Endodermal cell (in vitro differentiated cells): ENCODE data around the gene FYN. TPM values are rescaled to one million over a fixed set of nuclear protein-coding genes. Genes with fewer than 3 reads are reported as not detected.

ENCODE experiments used
- DNase-seq: peaks from one replicate; pipeline ENCODE4 v3.0.0-alpha.2; 2017
- H3K27ac ChIP-seq: 2 replicates; pipeline ENCODE4 v1.5.1; 2013; ENCODE audit warnings: mild to moderate bottlenecking, low read depth, low read length, moderate library complexity
- H3K27me3 ChIP-seq: 2 replicates; pipeline ENCODE4 v1.6.1; 2013; ENCODE audit warnings: mild to moderate bottlenecking, low read length, moderate library complexity; ENCODE audit not compliant: insufficient read depth, control insufficient read depth, poor library complexity, severe bottlenecking
- H3K36me3 ChIP-seq: 2 replicates; pipeline ENCODE4 v1.7.0; 2013; ENCODE audit warnings: mild to moderate bottlenecking, low read length, moderate library complexity; ENCODE audit not compliant: control insufficient read depth, insufficient read depth
- H3K4me1 ChIP-seq: one replicate; pipeline ENCODE4 v1.7.0; 2013; ENCODE audit warnings: low read length; ENCODE audit not compliant: control insufficient read depth, insufficient read depth
- H3K4me3 ChIP-seq: 2 replicates; pipeline ENCODE4 v1.5.1; 2013; ENCODE audit warnings: mild to moderate bottlenecking, low read length, moderate library complexity
- H3K9ac ChIP-seq: 2 replicates; pipeline ENCODE4 v1.6.1; 2013; ENCODE audit warnings: mild to moderate bottlenecking, low read length, moderate library complexity; ENCODE audit not compliant: poor library complexity, severe bottlenecking; ENCODE audit errors: extremely low read depth
- H3K9me3 ChIP-seq: 2 replicates; pipeline ENCODE4 v1.6.1; 2013; ENCODE audit warnings: mild to moderate bottlenecking, low read length, moderate library complexity; ENCODE audit not compliant: control insufficient read depth
- H3K27ac Mint-ChIP-seq: 2 replicates; pipeline ENCODE4 v1.8.0; 2020; ENCODE audit warnings: mixed read lengths
- H3K27me3 Mint-ChIP-seq: 2 replicates; pipeline ENCODE4 v1.8.0; 2021; ENCODE audit warnings: mild to moderate bottlenecking, mixed read lengths; ENCODE audit not compliant: insufficient read depth
- H3K36me3 Mint-ChIP-seq: 2 replicates; pipeline ENCODE4 v1.8.0; 2020; ENCODE audit warnings: low read depth, mixed read lengths
- H3K4me1 Mint-ChIP-seq: 2 replicates; pipeline ENCODE4 v1.8.0; 2020; ENCODE audit warnings: mixed read lengths
- H3K4me3 Mint-ChIP-seq: 2 replicates; pipeline ENCODE4 v1.8.0; 2020; ENCODE audit warnings: mild to moderate bottlenecking, moderate library complexity, mixed read lengths
- H3K9me3 Mint-ChIP-seq: 2 replicates; pipeline ENCODE4 v1.8.0; 2020; ENCODE audit warnings: mild to moderate bottlenecking, mixed read lengths
- WGBS, 2 experiments: methylation state at CpG; one replicate each; pipeline versions ENCODE4 v1.1.5 to v1.1.7; 2013; ENCODE audit warnings: missing lambda C conversion rate in 2 of 2, mixed read lengths in 1 of 2; ENCODE audit not compliant: insufficient coverage in 1 of 2, insufficient read length in 1 of 2; 5-methylcytosine and 5-hydroxymethylcytosine counted together
- total RNA-seq, 2 donors: library from RNA; stranded (reverse); fragmentation: NEBNext Ultra II Directional in 1 of 2; extraction: Animal tissue kit (Norgen Biotek cat#: 25700) in 1 of 2; gene quantifications; 2 replicates in 1 of 2; 3 replicates in 1 of 2; pipeline ENCODE4 v1.2.1, GENCODE V29; 2021
- TF ChIP-seq, protein P1 (sequence below): fragments of 200-600 bp; sonication (generic); conservative IDR thresholded peaks from 2 replicates; pipeline ENCODE4 v1.5.0; 2021; ENCODE audit warnings: antibody characterized with exemption, mild to moderate bottlenecking

Gene FYN
- total RNA-seq, 2 donors from 2014 or later = 70.0 to 96.4 TPM

DNA sequence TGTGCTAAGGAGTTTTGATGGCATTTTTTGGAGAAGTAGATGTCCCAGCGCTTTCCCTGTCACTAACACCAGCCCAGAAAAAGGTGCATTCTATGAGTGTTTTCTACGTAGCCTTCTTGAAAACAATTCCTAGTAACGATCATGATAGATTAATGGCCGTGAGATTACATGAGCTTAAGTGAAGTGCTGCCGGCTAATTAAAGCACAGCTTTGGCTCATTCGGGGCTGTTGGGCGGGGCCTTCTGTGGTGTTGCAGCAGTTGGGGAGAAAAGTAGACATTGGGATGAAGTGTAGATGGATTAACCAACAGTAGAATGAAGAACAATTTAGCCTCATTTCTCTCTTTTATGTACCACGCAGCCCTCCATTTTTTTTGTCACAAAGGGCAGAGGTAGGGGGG lies 246.8 kb downstream of the FYN start:
- H3K4me1 Mint-ChIP-seq = peaks cover 10% of the 10 kb centered on the region
- Histone ChIP-seq H3K4me1 (no peaks in the 10 kb centered on the region), H3K27ac (no peak overlapping the region), H3K4me3 (no peak overlapping the region), H3K27me3 (no peaks in the 10 kb centered on the region), H3K9ac (no peak overlapping the region), H3K36me3 (no peaks in the 10 kb centered on the region), H3K9me3 (no peaks in the 10 kb centered on the region)
- H3K27me3 Mint-ChIP-seq = peaks cover 4% of the 10 kb centered on the region
- TF ChIP-seq, protein P1, sequence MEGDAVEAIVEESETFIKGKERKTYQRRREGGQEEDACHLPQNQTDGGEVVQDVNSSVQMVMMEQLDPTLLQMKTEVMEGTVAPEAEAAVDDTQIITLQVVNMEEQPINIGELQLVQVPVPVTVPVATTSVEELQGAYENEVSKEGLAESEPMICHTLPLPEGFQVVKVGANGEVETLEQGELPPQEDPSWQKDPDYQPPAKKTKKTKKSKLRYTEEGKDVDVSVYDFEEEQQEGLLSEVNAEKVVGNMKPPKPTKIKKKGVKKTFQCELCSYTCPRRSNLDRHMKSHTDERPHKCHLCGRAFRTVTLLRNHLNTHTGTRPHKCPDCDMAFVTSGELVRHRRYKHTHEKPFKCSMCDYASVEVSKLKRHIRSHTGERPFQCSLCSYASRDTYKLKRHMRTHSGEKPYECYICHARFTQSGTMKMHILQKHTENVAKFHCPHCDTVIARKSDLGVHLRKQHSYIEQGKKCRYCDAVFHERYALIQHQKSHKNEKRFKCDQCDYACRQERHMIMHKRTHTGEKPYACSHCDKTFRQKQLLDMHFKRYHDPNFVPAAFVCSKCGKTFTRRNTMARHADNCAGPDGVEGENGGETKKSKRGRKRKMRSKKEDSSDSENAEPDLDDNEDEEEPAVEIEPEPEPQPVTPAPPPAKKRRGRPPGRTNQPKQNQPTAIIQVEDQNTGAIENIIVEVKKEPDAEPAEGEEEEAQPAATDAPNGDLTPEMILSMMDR = no peak
- no peak for DNase-seq
- WGBS, 2 experiments = 89 to 91% methylated on average over 5 to 8 of the region's 8 CpGs
- no peak overlapping the region for H3K4me3 Mint-ChIP-seq
- H3K36me3 Mint-ChIP-seq = no peaks in the 10 kb centered on the region
- no peak overlapping the region for H3K27ac Mint-ChIP-seq
- no peaks in the 10 kb centered on the region for H3K9me3 Mint-ChIP-seq

DNA sequence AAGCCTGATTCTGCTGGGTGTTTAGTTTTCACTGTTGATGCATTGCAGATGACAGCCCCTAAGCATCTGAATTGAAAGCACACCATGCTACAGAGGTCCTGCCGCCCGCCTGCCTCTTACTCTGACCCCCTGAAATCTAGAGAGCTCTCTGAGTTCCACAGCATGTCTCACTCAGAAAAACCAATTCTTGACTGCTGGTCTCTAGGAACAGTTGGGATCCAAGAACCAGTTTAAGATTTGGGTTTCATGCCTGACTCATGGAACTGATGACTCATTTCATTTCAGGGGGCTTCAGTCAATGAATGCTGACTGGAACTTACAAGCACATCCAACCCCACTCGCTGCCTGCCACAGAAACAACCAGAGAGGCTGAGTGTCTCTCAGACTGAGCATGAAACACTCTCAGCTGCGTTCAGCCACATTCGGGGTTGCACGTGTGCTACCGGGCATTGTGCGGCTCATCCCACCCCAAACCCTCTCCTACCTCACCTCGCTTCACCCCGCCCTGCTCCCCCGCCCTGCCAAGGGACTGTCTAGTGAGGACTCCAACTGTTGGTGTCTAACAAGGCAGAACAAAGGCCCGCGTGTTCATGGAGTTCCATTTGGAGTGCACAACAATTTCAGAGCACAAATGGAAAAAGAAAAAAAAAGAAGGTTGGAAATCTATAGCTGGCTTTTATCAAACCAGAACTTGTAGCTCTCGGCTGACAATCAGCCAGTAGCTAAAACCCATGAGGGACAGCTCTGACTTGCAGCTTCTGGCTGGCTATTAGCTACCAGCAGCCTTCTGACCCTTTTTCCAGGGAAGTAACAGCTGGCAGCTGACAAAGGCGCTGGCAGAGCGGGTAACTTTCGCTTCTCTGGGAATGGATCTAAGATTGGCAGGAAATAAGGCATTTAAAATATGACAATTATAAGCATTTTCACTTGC lies 247.5 kb downstream of the FYN start:
- H3K4me1 Mint-ChIP-seq = peaks cover 4% of the 10 kb centered on the region
- TF ChIP-seq, protein P1 = no peak

DNA sequence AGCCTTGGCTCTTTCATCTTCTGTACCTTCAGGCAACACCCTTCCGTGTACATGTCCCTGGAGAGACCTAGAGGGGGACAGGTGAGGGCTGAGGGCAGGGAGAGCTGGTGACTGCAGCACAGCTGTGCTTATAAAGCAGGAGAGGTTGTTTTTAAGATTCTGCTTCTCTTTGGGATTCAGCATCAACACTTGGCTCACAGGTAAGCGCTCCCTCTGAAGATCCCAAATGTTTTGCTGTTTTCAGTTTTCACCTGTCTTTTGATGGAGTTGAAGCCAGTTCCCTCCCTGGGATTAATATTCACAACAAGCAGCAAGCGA lies 248.2 kb downstream of the FYN start:
- no peak overlapping the region for H3K27ac Mint-ChIP-seq
- DNase-seq = no peak
- H3K36me3 Mint-ChIP-seq = no peaks in the 10 kb centered on the region
- no peak overlapping the region for H3K4me3 Mint-ChIP-seq
- Histone ChIP-seq H3K4me3 (no peak overlapping the region), H3K9ac (no peak overlapping the region), H3K27me3 (no peaks in the 10 kb centered on the region), H3K9me3 (no peaks in the 10 kb centered on the region), H3K4me1 (no peaks in the 10 kb centered on the region), H3K36me3 (no peaks in the 10 kb centered on the region), H3K27ac (no peak overlapping the region)
- 89 to 95% methylated on average over 2 to 3 of the region's 3 CpGs for WGBS, 2 experiments
- peaks cover 4% of the 10 kb centered on the region for H3K27me3 Mint-ChIP-seq
- TF ChIP-seq, protein P1 = no peak
- no peaks in the 10 kb centered on the region for H3K9me3 Mint-ChIP-seq
- peaks cover 4% of the 10 kb centered on the region for H3K4me1 Mint-ChIP-seq

More for the DNA sequence above, 247.5 kb downstream of the FYN start:
- H3K27ac Mint-ChIP-seq = no peak overlapping the region
- no peak for DNase-seq
- Histone ChIP-seq H3K9ac (no peak overlapping the region), H3K4me3 (no peak overlapping the region), H3K36me3 (no peaks in the 10 kb centered on the region), H3K9me3 (no peaks in the 10 kb centered on the region), H3K27me3 (no peaks in the 10 kb centered on the region), H3K27ac (no peak overlapping the region), H3K4me1 (no peaks in the 10 kb centered on the region)
- H3K9me3 Mint-ChIP-seq = no peaks in the 10 kb centered on the region
- H3K36me3 Mint-ChIP-seq = no peaks in the 10 kb centered on the region
- peaks cover 4% of the 10 kb centered on the region for H3K27me3 Mint-ChIP-seq
- H3K4me3 Mint-ChIP-seq = no peak overlapping the region
- WGBS, 2 experiments = 86 to 97% methylated on average over 10 to 17 of the region's 17 CpGs
